ENCODE measurements around the gene ROBO1.

- TF ChIP-seq ZFX (IDR thresholded peaks at IDR 0.05; ENCODE audit: borderline replicate concordance): no peak
- TF ChIP-seq CTCF (IDR thresholded peaks at IDR 0.05): no peak
Observed at GRCh38 chr3:78976200-78976599, 791.6 kb downstream of the ROBO1 start.
